T-cell (primary cell): ENCODE data around the gene NT5C3B. TPM values are rescaled to one million over a fixed set of nuclear protein-coding genes. Genes with fewer than 3 reads are reported as not detected.

Experiments used
- ATAC-seq, 4 experiments: fragments of 200-7000 bp in 3 of 4; fragments of 150-1000 bp in 1 of 4; cut with Tn5 transposase; replicated peaks in 1 of 4; 1 replicate in 3 of 4; 2 replicates in 1 of 4; pipeline ENCODE4 v1.10.0; 2021; ENCODE audit warnings: moderate library complexity in 3 of 4, mild to moderate bottlenecking in 2 of 4, moderate number of reproducible peaks in 1 of 4
- CTCF ChIA-PET, 2 donors: fragments of 300-600 bp; sonication (Branson Sonifier 250); formaldehyde crosslinking; loops; one replicate each; lab custom pipeline; 2022; ENCODE audit warnings: antibody characterized with exemption in 2 of 2; lab: Charles Lee
- POLR2A ChIA-PET, 2 donors: fragments of 300-600 bp; sonication (Branson Sonifier 250); formaldehyde crosslinking; loops; one replicate each; lab custom pipeline; 2022; ENCODE audit warnings: antibody characterized with exemption in 2 of 2; lab: Charles Lee
- DNase-seq, 35 experiments: peaks; one replicate each; pipeline versions ENCODE4 v3.0.0 to v3.0.0-alpha.2; 2013 to 2023
- H3K27ac ChIP-seq: one replicate; pipeline ENCODE4 v1.5.1; 2013; ENCODE audit warnings: low read length
- H3K27me3 ChIP-seq, 2 experiments: replicated peaks in 1 of 2; 1 replicate in 1 of 2; 2 replicates in 1 of 2; pipeline versions ENCODE4 v1.6.1 to v1.7.0; 2013; ENCODE audit warnings: low read length in 1 of 2, mixed read lengths in 1 of 2; ENCODE audit not compliant: control insufficient read depth in 2 of 2, insufficient read depth in 2 of 2; ENCODE audit errors: extremely low read depth in 1 of 2
- H3K36me3 ChIP-seq, 2 donors: 1 replicate in 1 of 2; 2 replicates in 1 of 2; pipeline versions ENCODE4 v1.6.1 to v1.7.0; 2013; ENCODE audit warnings: low read length in 1 of 2; ENCODE audit not compliant: control insufficient read depth in 2 of 2, insufficient read depth in 1 of 2; ENCODE audit errors: extremely low read depth in 1 of 2
- H3K4me1 ChIP-seq, 2 experiments: 1 replicate in 1 of 2; 2 replicates in 1 of 2; pipeline versions ENCODE4 v1.6.1 to v1.7.0; 2013; ENCODE audit warnings: low read length in 2 of 2, mixed read lengths in 1 of 2; ENCODE audit not compliant: insufficient read depth in 2 of 2, control insufficient read depth in 1 of 2; ENCODE audit errors: extremely low read depth in 1 of 2
- H3K4me3 ChIP-seq, 2 donors: 1 replicate in 1 of 2; 2 replicates in 1 of 2; pipeline versions ENCODE4 v1.5.1 to v1.7.0; 2013; ENCODE audit warnings: mild to moderate bottlenecking in 2 of 2, low read length in 1 of 2, moderate library complexity in 1 of 2; ENCODE audit not compliant: control insufficient read depth in 1 of 2; ENCODE audit errors: extremely low read depth in 1 of 2
- H3K9me3 ChIP-seq: 2 replicates; pipeline ENCODE4 v1.7.0; 2013
- H3K27ac Mint-ChIP-seq, 2 donors: one replicate each; pipeline ENCODE4 v1.8.0; 2020 to 2021; ENCODE audit warnings: mild to moderate bottlenecking in 2 of 2, mixed read lengths in 2 of 2
- H3K27me3 Mint-ChIP-seq, 2 donors: one replicate each; pipeline ENCODE4 v1.8.0; 2021 to 2022; ENCODE audit warnings: mixed read lengths in 2 of 2
- H3K36me3 Mint-ChIP-seq: one replicate; pipeline ENCODE4 v1.8.0; 2021; ENCODE audit warnings: mixed read lengths
- H3K4me1 Mint-ChIP-seq, 3 donors: one replicate each; pipeline ENCODE4 v1.8.0; 2020 to 2022; ENCODE audit warnings: mixed read lengths in 3 of 3, mild to moderate bottlenecking in 1 of 3
- H3K4me3 Mint-ChIP-seq, 3 donors: one replicate each; pipeline ENCODE4 v1.8.0; 2020 to 2022; ENCODE audit warnings: mild to moderate bottlenecking in 3 of 3, mixed read lengths in 3 of 3, moderate library complexity in 3 of 3
- H3K9me3 Mint-ChIP-seq, 3 donors: one replicate each; pipeline ENCODE4 v1.8.0; 2020 to 2022; ENCODE audit warnings: mixed read lengths in 3 of 3
- WGBS: methylation state at CpG from one replicate; pipeline ENCODE4 v1.1.5; 2013; ENCODE audit warnings: missing lambda C conversion rate; ENCODE audit not compliant: insufficient coverage; 5-methylcytosine and 5-hydroxymethylcytosine counted together
- total RNA-seq, 35 experiments: library from RNA in 6 of 35; stranded (reverse) in 6 of 35; fragments of 120-200 nt in 1 of 35; gene quantifications; one replicate each; pipeline versions ENCODE4 v1.2.1 to v1.2.4 and lab custom pipeline; 2013 to 2026

Gene NT5C3B
- total RNA-seq, 5 donors from 2014 or later (not counting 1 experiment from before 2014, with no cell fraction given), result 25.4 to 43.0 (median 33.4) TPM

- Histone ChIP-seq H3K4me3 (no peak overlapping the region), H3K27ac (no peak overlapping the region), H3K9me3 (no peaks in the 10 kb centered on the region), H3K27me3 (peaks cover 0 to 55% of the 10 kb centered on the region in 2 experiments), H3K4me1 (no peaks in the 10 kb centered on the region), H3K36me3 (peaks cover 0 to 3% of the 10 kb centered on the region in 2 donors)
- Mint-ChIP-seq H3K27ac (no peak overlapping the region), H3K4me1 (peaks cover 3 to 5% (median 4%) of the 10 kb centered on the region in 3 donors), H3K27me3 (peaks cover 0 to 14% of the 10 kb centered on the region in 2 donors), H3K9me3 (no peaks in the 10 kb centered on the region), H3K4me3 (no peak overlapping the region), H3K36me3 (no peaks in the 10 kb centered on the region)
- POLR2A ChIA-PET, result no interaction called here
- 89% methylated on average over 10 of the region's 12 CpGs for WGBS
- CTCF ChIA-PET, result no interaction called here
- DNase-seq (no peak), ATAC-seq (no peak)
Measured at GRCh38 chr17:41775394-41776226, 60.4 kb downstream of the NT5C3B start.

Other genes starting within 250 kb of the NT5C3B start
- gene KRT14, start 249.3 kb downstream of the NT5C3B start, total RNA-seq, result not detected
- not detected for gene KRT16, start 223.5 kb downstream of the NT5C3B start, total RNA-seq
- gene KRT17, start 211.7 kb downstream of the NT5C3B start, total RNA-seq, result not detected
- gene EIF1, start 147.3 kb downstream of the NT5C3B start, total RNA-seq, result 1,000 to 10,000 TPM in 2 of 5 donors, 100 to 1,000 TPM in 3; 962 to 2,431 (median 988) TPM
- not detected for gene GAST, start 123.9 kb downstream of the NT5C3B start, total RNA-seq
- gene HAP1, start 101.6 kb downstream of the NT5C3B start, total RNA-seq, result under 1 TPM in 3 of 5 donors, not detected in 2; 0.49 to 0.63 (median 0.53) TPM
- gene JUP, start 49.5 kb downstream of the NT5C3B start, total RNA-seq, result 1 to 10 TPM; 1.1 to 4.8 (median 3.4) TPM
- 10 to 100 TPM in 1 of 5 donors, 1 to 10 TPM in 4; 2.9 to 11.0 (median 7.7) TPM for gene P3H4, start 24.3 kb downstream of the NT5C3B start, total RNA-seq
- 1 to 10 TPM in 2 of 5 donors, under 1 TPM in 2, not detected in 1; 0.49 to 1.3 (median 1.1) TPM for gene FKBP10, start 23.2 kb downstream of the NT5C3B start, total RNA-seq
- gene KLHL10, start 1.6 kb upstream of the NT5C3B start, total RNA-seq, result not detected
- 10 to 100 TPM; 17.1 to 28.2 (median 18.6) TPM for gene KLHL11, start 29.2 kb upstream of the NT5C3B start, total RNA-seq
- 100 to 1,000 TPM in 1 of 5 donors, 10 to 100 TPM in 4; 69.1 to 101 (median 96.3) TPM for gene ACLY, start 82.7 kb upstream of the NT5C3B start, total RNA-seq
- 1 to 10 TPM in 1 of 5 donors, under 1 TPM in 3, not detected in 1; 0.22 to 2.0 (median 0.39) TPM for gene ODAD4, start 94.4 kb upstream of the NT5C3B start, total RNA-seq
- 10 to 100 TPM; 24.4 to 36.2 (median 34.3) TPM for gene CNP, start 130.6 kb upstream of the NT5C3B start, total RNA-seq
- gene DNAJC7, start 181.2 kb upstream of the NT5C3B start, total RNA-seq, result 100 to 1,000 TPM; 107 to 129 (median 112) TPM
- gene NKIRAS2, start 183.9 kb upstream of the NT5C3B start, total RNA-seq, result 10 to 100 TPM; 11.0 to 19.6 (median 18.4) TPM
- gene C17orf113, start 214.4 kb upstream of the NT5C3B start, total RNA-seq, result 1 to 10 TPM in 1 of 5 donors, under 1 TPM in 4; 0.35 to 1.1 (median 0.89) TPM